ENCODE data around the gene RPTOR.

The RPTOR gene

GRCh38 chr17:80791758-80792284 lies 247.2 kb downstream of the RPTOR start:
- Histone ChIP-seq H3K9me3 (no peaks in the 10 kb centered on the region), H3K36me3 (peaks cover 12% of the 10 kb centered on the region; the same call in 1 of the 2 replicates), H3K27me3 (no peaks in the 10 kb centered on the region), H3K4me3 (ENCODE audit: low read depth, low read length) (no peak overlapping the region), H3K4me1 (peaks cover 33% of the 10 kb centered on the region)
- TF ChIP-seq, protein P1, sequence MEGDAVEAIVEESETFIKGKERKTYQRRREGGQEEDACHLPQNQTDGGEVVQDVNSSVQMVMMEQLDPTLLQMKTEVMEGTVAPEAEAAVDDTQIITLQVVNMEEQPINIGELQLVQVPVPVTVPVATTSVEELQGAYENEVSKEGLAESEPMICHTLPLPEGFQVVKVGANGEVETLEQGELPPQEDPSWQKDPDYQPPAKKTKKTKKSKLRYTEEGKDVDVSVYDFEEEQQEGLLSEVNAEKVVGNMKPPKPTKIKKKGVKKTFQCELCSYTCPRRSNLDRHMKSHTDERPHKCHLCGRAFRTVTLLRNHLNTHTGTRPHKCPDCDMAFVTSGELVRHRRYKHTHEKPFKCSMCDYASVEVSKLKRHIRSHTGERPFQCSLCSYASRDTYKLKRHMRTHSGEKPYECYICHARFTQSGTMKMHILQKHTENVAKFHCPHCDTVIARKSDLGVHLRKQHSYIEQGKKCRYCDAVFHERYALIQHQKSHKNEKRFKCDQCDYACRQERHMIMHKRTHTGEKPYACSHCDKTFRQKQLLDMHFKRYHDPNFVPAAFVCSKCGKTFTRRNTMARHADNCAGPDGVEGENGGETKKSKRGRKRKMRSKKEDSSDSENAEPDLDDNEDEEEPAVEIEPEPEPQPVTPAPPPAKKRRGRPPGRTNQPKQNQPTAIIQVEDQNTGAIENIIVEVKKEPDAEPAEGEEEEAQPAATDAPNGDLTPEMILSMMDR (IDR thresholded peaks at IDR 0.05; ENCODE audit: low read depth, low read length) = no peak
- no peak for DNase-seq

DNA sequence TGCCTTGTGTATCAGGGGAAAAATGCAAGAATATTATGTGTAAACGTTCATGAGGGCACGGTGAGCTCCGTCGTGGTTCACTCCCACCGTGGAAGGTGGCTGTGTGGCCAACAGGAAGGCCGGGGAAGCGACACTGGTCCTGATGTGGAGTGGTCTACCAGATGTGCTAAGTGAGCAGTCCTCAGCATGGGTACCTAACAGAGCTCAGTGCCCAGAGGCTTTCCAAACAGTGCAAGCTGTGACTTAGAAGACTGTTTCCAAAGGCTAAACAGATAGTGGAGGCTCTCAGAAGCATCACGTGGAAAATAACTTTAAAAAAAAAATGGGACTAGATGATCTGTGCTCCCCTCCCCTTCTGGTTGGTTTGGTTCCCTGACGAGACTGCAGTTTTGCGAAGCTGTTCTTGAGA lies 247.7 kb downstream of the RPTOR start:
- no peak for DNase-seq
- H3K4me1 ChIP-seq = peaks cover 33% of the 10 kb centered on the region
- peaks cover 12% of the 10 kb centered on the region; the same call in 1 of the 2 replicates for H3K36me3 ChIP-seq
- H3K27me3 ChIP-seq = no peaks in the 10 kb centered on the region
- TF ChIP-seq, protein P1 (IDR thresholded peaks at IDR 0.05; ENCODE audit: low read depth, low read length) = no peak
- H3K9me3 ChIP-seq = no peaks in the 10 kb centered on the region
- H3K4me3 ChIP-seq (ENCODE audit: low read depth, low read length) = no peak overlapping the region

GRCh38 chr17:80793421-80793820 lies 248.8 kb downstream of the RPTOR start:
- TF ChIP-seq, protein P1 (IDR thresholded peaks at IDR 0.05; ENCODE audit: low read depth, low read length) = no peak
- peaks cover 12% of the 10 kb centered on the region; the same call in 1 of the 2 replicates for H3K36me3 ChIP-seq
- no peak for DNase-seq
- no peaks in the 10 kb centered on the region for H3K27me3 ChIP-seq
- peaks cover 32% of the 10 kb centered on the region for H3K4me1 ChIP-seq
- H3K9me3 ChIP-seq = no peaks in the 10 kb centered on the region
- no peak overlapping the region for H3K4me3 ChIP-seq (ENCODE audit: low read depth, low read length)

GRCh38 chr17:80793851-80794267 lies 249.2 kb downstream of the RPTOR start:
- no peak overlapping the region for H3K4me3 ChIP-seq (ENCODE audit: low read depth, low read length)

DNA sequence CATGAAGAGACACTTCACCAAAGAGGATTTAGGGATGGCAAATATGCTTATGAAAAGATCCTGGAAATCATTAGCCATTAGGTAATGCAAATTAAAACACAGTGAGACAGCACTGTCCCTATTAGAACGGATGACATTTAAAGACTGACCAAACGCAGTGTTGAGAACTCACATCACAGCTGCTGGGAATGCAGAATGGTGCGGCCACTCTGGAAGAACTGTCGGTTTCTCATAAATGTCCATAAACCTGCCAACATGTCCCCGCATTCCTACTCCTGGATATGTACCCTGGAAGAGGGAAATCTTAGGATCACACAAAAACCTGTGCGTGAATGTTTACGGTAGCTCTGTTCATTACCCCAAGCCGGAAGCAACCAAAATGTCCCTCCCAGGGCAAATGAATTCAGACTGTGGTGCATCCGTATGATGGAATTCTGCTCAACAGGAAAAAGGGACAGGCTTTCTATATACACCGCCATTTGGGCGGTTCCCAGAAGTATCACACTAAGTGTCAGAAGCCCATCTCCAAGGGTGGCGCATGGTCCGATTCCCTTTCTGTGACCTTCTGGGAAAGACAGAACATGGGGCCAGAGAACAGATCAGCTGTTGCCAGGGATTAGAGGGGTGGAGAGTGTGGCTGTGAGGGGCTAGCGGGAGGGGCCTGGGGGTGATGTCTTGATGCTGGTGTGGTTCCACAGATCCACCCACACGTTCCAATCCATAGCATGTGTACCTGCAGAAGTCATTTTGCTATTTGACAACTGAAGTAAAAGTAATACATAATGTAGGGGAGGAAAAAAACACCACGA lies 249.8 kb downstream of the RPTOR start:
- no peak overlapping the region for H3K4me3 ChIP-seq (ENCODE audit: low read depth, low read length)
- H3K9me3 ChIP-seq = no peaks in the 10 kb centered on the region
- peaks cover 12% of the 10 kb centered on the region; the same call in 1 of the 2 replicates for H3K36me3 ChIP-seq
- peaks cover 25% of the 10 kb centered on the region for H3K4me1 ChIP-seq
- TF ChIP-seq, protein P1 (IDR thresholded peaks at IDR 0.05; ENCODE audit: low read depth, low read length) = no peak
- no peaks in the 10 kb centered on the region for H3K27me3 ChIP-seq
- no peak for DNase-seq

More at GRCh38 chr17:80793851-80794267, 249.2 kb downstream of the RPTOR start:
- TF ChIP-seq, protein P1 (IDR thresholded peaks at IDR 0.05; ENCODE audit: low read depth, low read length) = no peak
- Histone ChIP-seq H3K27me3 (no peaks in the 10 kb centered on the region), H3K9me3 (no peaks in the 10 kb centered on the region), H3K4me1 (peaks cover 28% of the 10 kb centered on the region), H3K36me3 (peaks cover 12% of the 10 kb centered on the region; the same call in 1 of the 2 replicates)
- no peak for DNase-seq

DNA sequence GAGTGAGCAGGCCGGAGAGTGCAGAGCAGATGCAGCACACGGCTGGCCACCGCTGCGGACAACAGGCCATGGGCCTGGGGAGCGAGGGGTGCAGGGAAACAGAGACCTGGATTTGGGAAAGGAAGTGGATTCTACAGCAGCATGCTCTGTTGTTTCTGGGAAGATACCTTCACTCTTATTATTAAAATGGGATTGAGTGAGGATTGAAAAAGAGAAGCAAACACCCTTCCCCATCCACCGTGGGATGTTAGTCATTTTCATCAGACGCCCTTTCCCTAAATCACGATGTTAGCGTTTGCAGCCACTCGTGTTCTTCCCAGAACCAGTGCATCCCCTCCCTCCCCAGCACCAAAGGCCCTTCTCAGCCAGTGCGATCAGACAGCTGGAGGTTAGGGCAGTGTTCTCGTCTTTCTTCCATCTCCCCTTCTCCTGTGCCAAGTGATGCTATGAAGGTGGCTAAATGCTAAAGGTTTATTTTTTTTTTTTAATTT lies 250.5 kb downstream of the RPTOR start:
- H3K9me3 ChIP-seq = no peaks in the 10 kb centered on the region
- peaks cover 12% of the 10 kb centered on the region; the same call in 1 of the 2 replicates for H3K36me3 ChIP-seq
- no peaks in the 10 kb centered on the region for H3K27me3 ChIP-seq
- DNase-seq = no peak
- TF ChIP-seq, protein P1 (IDR thresholded peaks at IDR 0.05; ENCODE audit: low read depth, low read length) = no peak
- no peak overlapping the region for H3K4me3 ChIP-seq (ENCODE audit: low read depth, low read length)
- peaks cover 22% of the 10 kb centered on the region for H3K4me1 ChIP-seq

All from BE2C (cell line).